Endothelial cell of umbilical vein (primary cell): Measurements from ENCODE around the gene GSTK1. TPM values are rescaled to one million over a fixed set of nuclear protein-coding genes. Genes with fewer than 3 reads are reported as not detected.

Source experiments
- BruUV-seq: library from RNA; stranded (reverse); fragments of 400-500 nt; replicated peaks from 2 replicates; lab custom pipeline; 2021; lab: Mats Ljungman, UMichigan
- CTCF ChIA-PET: fragments of 300-600, 350-600 bp; sonication (Branson Sonifier 250); formaldehyde crosslinking; loops from one replicate; lab custom pipeline; 2021; ENCODE audit warnings: antibody characterized with exemption, inconsistent platforms; lab: Charles Lee
- POLR2A ChIA-PET: fragments of 300-600, 350-600 bp; sonication (Branson Sonifier 250); formaldehyde crosslinking; loops from one replicate; lab custom pipeline; 2021; ENCODE audit warnings: antibody characterized with exemption, inconsistent platforms; lab: Charles Lee
- DNase-seq: peaks from one replicate; pipeline ENCODE4 v3.0.0-alpha.2; 2011; ENCODE audit warnings: low read depth, low spot score
- FAIRE-seq: peaks from 2 replicates; lab custom pipeline; 2011; peaks lifted over from hg19 to GRCh38; lab: Jason Lieb, UNC
- H2AFZ ChIP-seq: 2 replicates; pipeline ENCODE4 v1.6.0; 2012; ENCODE audit warnings: low read depth, low read length, control low read depth, inconsistent platforms
- H3K27ac ChIP-seq: 2 replicates; pipeline ENCODE4 v1.5.1; 2011; ENCODE audit warnings: low read depth, mild to moderate bottlenecking, control low read depth, low read length, moderate library complexity; ENCODE audit not compliant: insufficient read depth
- H3K27me3 ChIP-seq, 2 experiments: 2 replicates each; pipeline versions ENCODE4 v1.6.0 to v1.6.1; 2011; ENCODE audit warnings: low read length in 2 of 2, mixed read lengths in 1 of 2; ENCODE audit not compliant: control insufficient read depth in 2 of 2, insufficient read depth in 2 of 2
- H3K36me3 ChIP-seq, 2 experiments: 2 replicates in 1 of 2; 3 replicates in 1 of 2; pipeline ENCODE4 v1.5.1; 2011; ENCODE audit warnings: low read length in 2 of 2, mild to moderate bottlenecking in 1 of 2, moderate library complexity in 1 of 2; ENCODE audit not compliant: control insufficient read depth in 2 of 2, insufficient read depth in 2 of 2; ENCODE audit errors: extremely low read depth in 1 of 2
- H3K4me1 ChIP-seq: 3 replicates; pipeline ENCODE4 v1.5.1; 2011; ENCODE audit warnings: mild to moderate bottlenecking, low read length; ENCODE audit not compliant: control insufficient read depth, insufficient read depth; ENCODE audit errors: extremely low read depth
- H3K4me2 ChIP-seq: 2 replicates; pipeline ENCODE4 v1.6.1; 2011; ENCODE audit warnings: low read length, control low read depth, mixed read lengths; ENCODE audit not compliant: insufficient read depth
- H3K4me3 ChIP-seq, 3 experiments: fragments of 200-600 bp in 1 of 3; sonication (generic), shearing (Covaris generic) in 1 of 3; replicated peaks in 1 of 3; 2 replicates each; pipeline ENCODE4 v1.5.1; 2011 to 2016; ENCODE audit warnings: control low read depth in 3 of 3, low read length in 3 of 3, mild to moderate bottlenecking in 2 of 3, inconsistent platforms in 1 of 3, low read depth in 1 of 3, moderate library complexity in 1 of 3; ENCODE audit not compliant: insufficient read depth in 1 of 3
- H3K79me2 ChIP-seq: 2 replicates; pipeline ENCODE4 v1.6.0; 2012; ENCODE audit warnings: low read length, inconsistent platforms; ENCODE audit not compliant: control insufficient read depth, insufficient read depth
- H3K9ac ChIP-seq: replicated peaks from 2 replicates; pipeline ENCODE3; 2011; ENCODE audit warnings: low read length, control low read depth; ENCODE audit not compliant: insufficient read depth; ENCODE audit errors: extremely low read depth
- H3K9me1 ChIP-seq: replicated peaks from 3 replicates; pipeline ENCODE4 v1.6.0; 2011; ENCODE audit warnings: mild to moderate bottlenecking, low read length; ENCODE audit not compliant: control insufficient read depth, insufficient read depth; ENCODE audit errors: extremely low read depth
- H3K9me3 ChIP-seq: replicated peaks from 2 replicates; pipeline ENCODE4 v1.5.1; 2012; ENCODE audit warnings: low read length, inconsistent platforms; ENCODE audit not compliant: control insufficient read depth, insufficient read depth
- H4K20me1 ChIP-seq: replicated peaks from 2 replicates; pipeline ENCODE3; 2011; ENCODE audit warnings: mild to moderate bottlenecking, low read length; ENCODE audit not compliant: control insufficient read depth, insufficient read depth; ENCODE audit errors: extremely low read depth
- EZH2 ChIP-seq: IDR thresholded peaks from 2 replicates; pipeline ENCODE4 v1.6.1; 2012; ENCODE audit warnings: borderline replicate concordance, low read depth, mild to moderate bottlenecking, moderate library complexity, low read length, inconsistent platforms; ENCODE audit not compliant: severe bottlenecking
- FOS ChIP-seq: IDR thresholded peaks from 2 replicates; pipeline ENCODE4 v1.6.1; 2011; ENCODE audit warnings: mild to moderate bottlenecking, low read length, moderate library complexity, borderline replicate concordance; ENCODE audit not compliant: insufficient read depth
- GATA2 ChIP-seq: IDR thresholded peaks from 2 replicates; pipeline ENCODE4 v1.7.0; 2011; ENCODE audit warnings: low read depth, mild to moderate bottlenecking, moderate library complexity, mixed read lengths, low read length; ENCODE audit not compliant: insufficient read length, insufficient read depth
- JUN ChIP-seq: IDR thresholded peaks from 2 replicates; pipeline ENCODE4 v1.6.1; 2011; ENCODE audit warnings: borderline replicate concordance, low read depth; ENCODE audit not compliant: insufficient read length, insufficient read depth
- MAX ChIP-seq: IDR thresholded peaks from 2 replicates; pipeline ENCODE4 v1.6.1; 2011; ENCODE audit not compliant: insufficient read depth, insufficient read length
- MYC ChIP-seq: IDR thresholded peaks from one replicate; pipeline ENCODE4 v1.6.1; 2011; ENCODE audit warnings: mild to moderate bottlenecking, low read depth, low read length
- POLR2A ChIP-seq: IDR thresholded peaks from 2 replicates; pipeline ENCODE4 v1.6.1; 2012; ENCODE audit warnings: low read depth, mild to moderate bottlenecking, control low read depth, low read length
- POLR2AphosphoS5 ChIP-seq: IDR thresholded peaks from 2 replicates; pipeline ENCODE4 v1.6.1; 2012; ENCODE audit warnings: low read depth, mild to moderate bottlenecking, control low read depth, low read length, moderate library complexity; ENCODE audit not compliant: insufficient read depth
- dilution Hi-C: fragments of 300-500 bp; cut with MboI; formaldehyde crosslinking; loops from one replicate; pipeline ENCODE4 v1.15.0; 2019; ENCODE audit warnings: low sequenced_read_pairs; ENCODE audit not compliant: extremely low pct_ligation_motif_present
- intact Hi-C: fragments of 100-400 bp; cut with micrococcal nuclease; formaldehyde crosslinking; loops from one replicate; pipeline ENCODE4 v1.10.0; 2022
- polyA plus RNA-seq, 4 experiments: library from polyadenylated mRNA; depleted of rRNA in 3 of 4; stranded (reverse) in 3 of 4; unstranded in 1 of 4; fragments of >200 nt; gene quantifications; 2 replicates each; pipeline versions ENCODE4 v1.2.1 to v1.2.3, GENCODE V29; 2011 to 2012; ENCODE audit warnings: missing spikeins in 1 of 4
- total RNA-seq: library from RNA; stranded (reverse); gene quantifications from 2 replicates; pipeline ENCODE4 v1.2.3, GENCODE V29; 2021
- TF ChIP-seq, protein P1 (sequence below), 2 donors: IDR thresholded peaks; 1 replicate in 1 of 2; 2 replicates in 1 of 2; pipeline ENCODE4 v1.5.1; 2011; ENCODE audit warnings: low read length in 2 of 2, mild to moderate bottlenecking in 2 of 2, moderate library complexity in 2 of 2, control low read depth in 1 of 2, inconsistent platforms in 1 of 2, low read depth in 1 of 2; ENCODE audit not compliant: insufficient read depth in 1 of 2; ENCODE audit errors: extremely low read depth in 1 of 2

The GSTK1 gene
- total and polyA plus RNA-seq, 2 donors (not counting 3 experiments of a cell fraction or from before 2014, with no cell fraction given) = 119 to 132 TPM

DNA sequence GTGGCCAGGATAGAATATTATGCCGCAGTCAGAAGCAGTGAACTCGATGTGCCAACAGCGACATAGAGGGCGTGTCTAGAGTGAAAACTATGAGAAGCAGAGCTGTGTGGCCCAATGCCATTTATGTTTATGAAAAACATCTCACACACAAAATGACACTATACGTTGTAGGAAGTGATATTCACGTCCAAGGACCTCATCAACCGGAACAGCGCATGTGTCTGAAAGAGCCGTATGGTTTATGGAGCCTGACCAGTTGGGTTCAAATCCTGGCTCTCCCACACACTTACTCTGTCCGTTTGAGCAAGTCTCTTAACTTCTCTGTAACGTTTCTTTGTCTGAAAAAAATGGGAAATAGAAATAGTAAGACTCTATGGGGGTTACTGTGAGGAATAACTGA lies 20.9 kb upstream of the GSTK1 start:
- no peaks in the 10 kb centered on the region for H3K9me1 ChIP-seq
- BruUV-seq = no TSS peak
- no peaks in the 10 kb centered on the region for H3K79me2 ChIP-seq
- no peaks in the 10 kb centered on the region for H4K20me1 ChIP-seq
- ChIA-PET POLR2A (no interaction called here), CTCF (interaction anchor here (1.1 to 2.2 kb wide), 2 partner anchors 57 to 59 kb away, joined by 3 to 4 read pairs; no protein-coding TSS in a partner anchor)
- dilution Hi-C loops = no loop called here
- H3K9me3 ChIP-seq = no peaks in the 10 kb centered on the region
- FAIRE-seq = no peak
- DNase-seq = no peak
- H3K27me3 ChIP-seq = peaks cover 2% of the 10 kb centered on the region in 2 experiments
- no peak overlapping the region for H3K4me3 ChIP-seq
- H2AFZ ChIP-seq = no peak overlapping the region
- TF ChIP-seq MAX (no peak), POLR2AphosphoS5 (no peak), GATA2 (no peak), FOS (no peak), JUN (no peak), POLR2A (no peak), EZH2 (no peak), MYC (no peak)
- TF ChIP-seq, protein P1, sequence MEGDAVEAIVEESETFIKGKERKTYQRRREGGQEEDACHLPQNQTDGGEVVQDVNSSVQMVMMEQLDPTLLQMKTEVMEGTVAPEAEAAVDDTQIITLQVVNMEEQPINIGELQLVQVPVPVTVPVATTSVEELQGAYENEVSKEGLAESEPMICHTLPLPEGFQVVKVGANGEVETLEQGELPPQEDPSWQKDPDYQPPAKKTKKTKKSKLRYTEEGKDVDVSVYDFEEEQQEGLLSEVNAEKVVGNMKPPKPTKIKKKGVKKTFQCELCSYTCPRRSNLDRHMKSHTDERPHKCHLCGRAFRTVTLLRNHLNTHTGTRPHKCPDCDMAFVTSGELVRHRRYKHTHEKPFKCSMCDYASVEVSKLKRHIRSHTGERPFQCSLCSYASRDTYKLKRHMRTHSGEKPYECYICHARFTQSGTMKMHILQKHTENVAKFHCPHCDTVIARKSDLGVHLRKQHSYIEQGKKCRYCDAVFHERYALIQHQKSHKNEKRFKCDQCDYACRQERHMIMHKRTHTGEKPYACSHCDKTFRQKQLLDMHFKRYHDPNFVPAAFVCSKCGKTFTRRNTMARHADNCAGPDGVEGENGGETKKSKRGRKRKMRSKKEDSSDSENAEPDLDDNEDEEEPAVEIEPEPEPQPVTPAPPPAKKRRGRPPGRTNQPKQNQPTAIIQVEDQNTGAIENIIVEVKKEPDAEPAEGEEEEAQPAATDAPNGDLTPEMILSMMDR (IDR thresholded peaks at IDR 0.05; ENCODE audit: extremely low read depth in 1 of 2, insufficient read depth in 1 of 2, low read depth in 1 of 2, low read length in 2 of 2) = no peak
- H3K36me3 ChIP-seq = no peaks in the 10 kb centered on the region
- intact Hi-C loops = loop anchor here (5.0 kb wide), 3 partner anchors 45 to 265 kb away; partner anchors contain the start of gene CASP2
- H3K4me2 ChIP-seq = no peak overlapping the region
- peaks cover 8% of the 10 kb centered on the region for H3K4me1 ChIP-seq
- no peak overlapping the region for H3K27ac ChIP-seq
- H3K9ac ChIP-seq = no peak overlapping the region
